C4-2B (cell line): ENCODE results near the gene B9D1.
A peak's percentile ranks its signal among the peaks of the same experiment; 100 is the strongest.

Experiments
- H3K27ac ChIP-seq: fragments of 450-650 bp; 2 replicates; pipeline ENCODE4 v1.5.1; 2017
- CTCF ChIP-seq: fragments of 450-650 bp; conservative IDR thresholded peaks from 2 replicates; pipeline ENCODE4 v1.5.1; 2017; ENCODE audit warnings: mild to moderate bottlenecking
- ZFX ChIP-seq: fragments of 450-650 bp; IDR thresholded peaks from 2 replicates; pipeline ENCODE4 v1.6.1; 2017

B9D1 gene

DNA sequence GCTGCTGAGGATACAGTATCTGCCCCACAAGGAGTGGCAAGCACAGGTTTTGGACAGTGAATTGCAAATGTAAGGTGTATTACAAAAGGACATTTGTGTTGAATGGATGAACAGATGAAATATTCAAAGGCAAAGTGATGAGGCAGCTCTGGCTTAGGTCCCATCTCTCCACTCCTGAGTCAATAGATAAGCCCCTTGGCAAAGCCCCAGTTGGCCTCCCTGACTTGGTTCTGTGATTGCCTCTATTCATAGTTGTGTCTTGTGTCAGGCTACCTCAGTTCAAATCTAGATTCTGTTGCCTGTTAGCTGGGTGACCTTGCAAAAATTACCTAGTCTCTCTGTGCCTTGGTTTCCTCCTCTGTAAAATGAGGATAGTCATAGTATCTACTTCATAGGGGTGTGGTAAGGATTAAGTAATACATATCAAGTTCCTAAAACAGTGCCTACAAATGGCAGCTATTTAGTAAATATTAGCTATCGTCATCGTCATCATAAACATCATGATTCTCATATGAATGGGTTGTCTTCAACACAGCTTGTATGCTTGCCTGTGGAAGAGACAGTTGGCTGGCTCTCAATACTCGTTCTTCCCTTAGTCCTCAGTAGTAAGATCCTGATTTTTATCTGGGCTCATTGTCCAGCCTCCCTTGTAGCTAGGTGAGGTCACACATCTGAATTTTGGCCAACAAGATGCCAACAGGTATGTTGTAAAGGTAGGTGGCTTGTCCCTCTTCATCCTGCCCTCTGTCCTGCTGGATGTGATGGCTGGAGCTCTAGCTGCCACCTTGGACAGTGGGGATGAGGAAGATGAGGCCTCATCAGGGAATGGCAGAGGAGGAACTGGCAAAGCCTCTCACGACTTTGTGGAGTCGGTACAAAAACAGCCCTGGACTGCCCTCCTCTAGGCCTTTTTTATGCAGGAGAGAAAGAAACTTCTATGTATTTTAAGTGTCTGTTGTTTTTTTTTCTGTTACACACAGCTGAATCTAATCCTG, 26.6 kb upstream of the B9D1 start:
- TF ChIP-seq ZFX (no peak), CTCF (no peak)
- H3K27ac ChIP-seq: peak overlapping the region; percentile 15

GRCh38 chr17:19387921-19388521, 25.5 kb upstream of the B9D1 start:
- no peak for TF ChIP-seq CTCF
- no peak for TF ChIP-seq ZFX
- H3K27ac ChIP-seq: peak overlapping the region; percentile 15

DNA sequence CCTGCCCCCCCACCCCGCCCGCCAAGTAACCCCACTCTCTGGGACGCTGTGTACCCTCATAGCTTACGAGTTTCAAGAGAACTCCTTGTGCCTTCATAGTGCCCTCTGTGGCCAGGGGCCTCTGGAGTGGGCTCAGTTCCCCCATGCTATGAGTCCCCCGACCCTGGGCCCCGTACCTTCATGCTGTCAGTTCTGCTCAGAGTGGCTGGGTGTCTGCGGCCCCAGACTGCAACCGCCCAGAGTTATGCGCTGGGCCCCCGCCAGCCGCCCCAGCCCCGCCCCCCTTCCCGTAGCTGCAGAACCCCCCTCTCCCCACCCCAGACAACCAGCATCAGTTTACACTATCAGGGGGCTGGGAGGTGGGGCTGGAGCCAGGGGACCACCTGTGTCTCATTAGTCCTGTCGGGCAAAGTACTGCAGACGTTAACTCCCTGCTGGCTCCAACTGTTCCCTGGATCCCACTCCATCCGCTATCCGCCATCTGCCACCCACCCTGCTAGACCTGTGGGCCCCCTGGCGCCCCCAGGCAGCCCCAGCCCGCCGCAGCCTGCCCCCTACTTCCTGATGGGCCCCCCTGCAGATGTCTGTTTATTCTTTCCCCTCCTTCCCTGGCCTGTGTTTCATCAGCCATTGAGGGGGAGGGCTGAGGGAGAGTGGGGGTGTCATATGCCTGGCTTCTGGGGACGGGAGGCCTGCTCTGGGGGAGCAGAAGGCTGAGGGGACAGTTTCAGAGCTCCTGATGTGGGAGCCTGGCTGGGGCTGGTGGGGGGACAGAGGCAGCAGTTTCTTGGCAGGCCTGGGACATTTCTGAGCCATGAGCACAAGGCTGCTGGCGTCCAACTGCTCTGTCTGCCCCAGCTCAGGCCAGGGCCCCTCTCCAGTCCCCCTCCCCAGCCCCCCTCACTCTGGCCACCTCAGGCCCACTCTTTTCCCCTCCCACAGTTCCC, 24.7 kb upstream of the B9D1 start, which contains the start of gene MFAP4:
Gene MFAP4, minus strand, starts transcription at position 217 of the 947 bp plus-strand sequence. Its CDS starts 35 bp downstream, at position 182.
- no peak for TF ChIP-seq ZFX
- no peak for TF ChIP-seq CTCF
- H3K27ac ChIP-seq: peak within 1 kb of the TSS; percentile 15

GRCh38 chr17:19386051-19386929, 23.8 kb upstream of the B9D1 start:
- TF ChIP-seq ZFX: no peak
- no peak for TF ChIP-seq CTCF
- no peak overlapping the region for H3K27ac ChIP-seq

- no peak overlapping the region for H3K27ac ChIP-seq
- no peak for TF ChIP-seq CTCF
- no peak for TF ChIP-seq ZFX
These were observed 23.0 kb upstream of the B9D1 start for GRCh38 chr17:19385521-19385983.

GRCh38 chr17:19384723-19385391, 22.3 kb upstream of the B9D1 start:
- H3K27ac ChIP-seq: no peak overlapping the region
- TF ChIP-seq ZFX: no peak
- no peak for TF ChIP-seq CTCF
